Muscle of back (tissue), 11 donors: ENCODE data around the gene RHBDL1. TPM values are rescaled to one million over a fixed set of nuclear protein-coding genes. Genes with fewer than 3 reads are reported as not detected.
A peak's percentile ranks its signal among the peaks of the same experiment; 100 is the strongest.

Experiments
- DNase-seq, 3 donors: peaks; one replicate each; pipeline versions ENCODE4 v3.0.0 to v3.0.0-alpha.2; 2013
- polyA plus RNA-seq, 10 donors: library from polyadenylated mRNA; unstranded; fragments of 120-200 nt; gene quantifications; one replicate each; pipeline ENCODE4 v1.2.1, GENCODE V29; 2013; ENCODE audit not compliant: insufficient read length in 10 of 10

Gene RHBDL1
- polyA plus RNA-seq, 10 donors: 0.85 to 1.8 (median 1.2) TPM

DNA sequence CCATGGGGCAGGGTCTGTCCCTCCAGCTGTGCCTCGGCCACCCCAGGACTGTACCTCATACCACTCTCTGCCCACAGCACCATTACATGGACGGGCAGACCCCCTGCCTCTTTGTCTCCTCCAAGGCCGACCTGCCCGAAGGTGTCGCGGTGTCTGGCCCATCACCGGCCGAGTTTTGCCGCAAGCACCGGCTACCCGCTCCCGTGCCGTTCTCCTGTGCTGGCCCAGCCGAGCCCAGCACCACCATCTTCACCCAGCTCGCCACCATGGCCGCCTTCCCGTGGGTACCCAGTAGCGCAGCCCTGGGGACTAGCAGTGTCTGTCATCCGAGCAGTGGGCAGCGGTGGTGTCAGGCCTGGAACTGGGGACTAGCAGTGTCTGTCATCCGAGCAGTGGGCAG is 2.6 kb upstream of the RHBDL1 start:
- DNase-seq: no peak

DNA sequence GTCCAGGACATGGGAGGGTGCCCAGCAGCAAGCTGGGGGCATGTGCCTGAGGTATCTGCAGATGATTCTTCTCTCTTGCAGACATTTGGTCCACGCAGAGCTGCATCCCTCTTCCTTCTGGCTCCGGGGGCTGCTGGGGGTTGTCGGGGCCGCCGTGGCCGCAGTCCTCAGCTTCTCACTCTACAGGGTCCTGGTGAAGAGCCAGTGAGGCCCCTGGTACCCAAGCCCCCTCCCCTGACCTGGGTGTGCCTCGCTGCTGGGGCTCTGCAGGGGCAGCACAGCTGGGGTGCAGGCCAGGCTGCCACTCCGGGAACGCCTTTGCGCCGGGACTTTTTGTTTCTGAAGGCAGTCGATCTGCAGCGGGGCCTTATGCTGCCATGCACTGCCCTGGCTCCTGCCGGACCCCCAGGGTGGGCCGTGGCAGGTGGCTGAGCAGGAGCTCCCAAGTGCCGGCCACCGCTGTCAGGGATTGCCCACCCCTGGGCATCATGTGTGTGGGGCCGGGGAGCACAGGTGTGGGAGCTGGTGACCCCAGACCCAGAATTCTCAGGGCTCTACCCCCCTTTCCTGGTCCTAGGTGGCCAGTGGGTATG is 2.0 kb upstream of the RHBDL1 start:
- DNase-seq: no peak

DNA sequence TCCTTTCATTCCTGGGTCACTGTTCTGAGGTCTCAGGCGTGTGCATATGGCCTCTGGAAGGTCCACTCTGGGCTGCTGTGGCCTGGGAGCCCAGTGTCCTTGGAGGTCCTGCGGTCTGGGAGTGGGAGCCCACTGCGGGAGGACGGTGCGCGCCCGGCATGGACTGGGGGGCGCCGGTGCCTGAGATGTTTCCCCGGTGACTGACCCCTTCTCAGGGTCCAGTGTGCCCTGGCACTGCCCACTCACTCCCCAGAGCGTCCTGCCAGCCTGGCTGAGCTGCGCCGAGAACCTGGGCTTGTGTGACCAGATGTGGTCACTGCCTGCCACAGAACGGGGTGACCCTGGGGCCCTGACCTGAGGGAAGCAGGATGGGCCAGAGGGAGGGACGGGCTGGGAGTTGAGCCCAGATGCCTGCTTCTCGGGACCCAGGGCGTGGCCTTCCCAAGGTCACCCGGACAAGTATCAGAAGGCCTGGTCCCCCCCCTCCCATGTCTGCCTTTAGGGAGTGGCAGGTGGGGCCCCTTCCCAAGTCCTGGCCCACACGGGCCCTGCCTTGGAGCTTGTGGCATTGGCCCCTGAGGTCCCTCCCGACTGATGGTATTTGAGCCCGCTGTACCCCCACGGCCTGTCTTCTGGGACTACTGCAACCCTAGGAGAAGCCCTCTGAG is 1.1 kb upstream of the RHBDL1 start:
- no peak for DNase-seq

DNA sequence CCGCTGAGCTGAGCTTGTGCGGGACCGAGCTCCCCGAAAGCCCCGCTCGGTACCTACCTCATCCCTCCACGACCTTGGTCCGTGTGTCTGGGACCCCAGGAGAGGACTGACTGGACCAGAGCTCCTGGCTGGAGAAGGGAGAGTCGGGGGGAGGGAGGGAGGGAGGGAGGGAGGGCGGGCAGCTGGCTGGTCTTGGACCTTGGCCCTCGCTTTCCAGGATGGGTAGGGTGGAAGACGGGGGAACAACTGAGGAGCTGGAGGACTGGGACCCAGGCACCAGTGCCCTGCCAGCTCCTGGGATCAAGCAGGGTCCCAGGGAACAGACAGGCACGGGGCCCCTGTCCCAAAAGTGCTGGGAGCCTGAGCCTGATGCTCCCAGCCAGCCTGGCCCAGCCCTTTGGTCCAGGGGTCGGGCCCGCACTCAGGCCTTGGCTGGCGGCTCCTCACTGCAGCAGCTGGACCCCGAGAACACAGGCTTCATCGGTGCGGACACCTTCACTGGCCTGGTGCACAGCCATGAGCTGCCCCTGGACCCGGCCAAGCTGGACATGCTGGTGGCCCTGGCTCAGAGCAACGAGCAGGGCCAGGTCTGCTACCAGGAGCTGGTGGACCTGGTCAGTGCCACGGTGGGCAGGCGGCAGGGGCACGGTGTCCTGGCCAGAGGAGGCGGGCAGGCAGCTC is 553 bp downstream of the RHBDL1 start:
- no peak for DNase-seq

DNA sequence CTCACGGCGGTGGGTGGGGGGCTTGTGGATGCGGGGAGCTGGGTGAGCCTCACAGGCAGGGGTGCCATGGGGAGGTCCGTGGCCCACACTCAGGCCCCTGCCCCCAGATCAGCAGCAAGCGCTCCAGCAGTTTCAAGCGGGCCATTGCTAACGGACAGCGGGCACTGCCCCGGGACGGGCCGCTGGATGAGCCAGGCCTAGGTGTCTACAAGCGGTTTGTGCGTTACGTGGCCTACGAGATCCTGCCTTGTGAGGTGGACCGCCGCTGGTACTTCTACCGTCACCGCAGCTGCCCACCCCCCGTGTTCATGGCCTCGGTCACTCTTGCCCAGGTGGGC is 1.1 kb downstream of the RHBDL1 start:
- DNase-seq: no peak

DNA sequence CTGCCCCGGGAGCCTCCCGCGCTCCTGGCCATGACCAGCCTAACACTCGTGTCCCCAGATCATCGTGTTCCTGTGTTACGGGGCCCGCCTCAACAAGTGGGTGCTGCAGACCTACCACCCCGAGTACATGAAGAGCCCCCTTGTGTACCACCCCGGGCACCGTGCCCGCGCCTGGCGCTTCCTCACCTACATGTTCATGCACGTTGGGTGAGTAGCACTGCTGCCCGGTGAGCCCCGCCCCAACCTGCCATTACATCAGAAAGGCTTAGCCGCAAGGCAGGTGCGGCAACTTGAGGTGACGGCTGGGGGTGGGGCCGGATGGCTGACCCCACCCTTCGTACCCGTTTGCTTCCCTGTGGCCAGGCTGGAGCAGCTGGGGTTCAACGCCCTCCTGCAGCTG is 1.4 kb downstream of the RHBDL1 start:
- no peak for DNase-seq

DNA sequence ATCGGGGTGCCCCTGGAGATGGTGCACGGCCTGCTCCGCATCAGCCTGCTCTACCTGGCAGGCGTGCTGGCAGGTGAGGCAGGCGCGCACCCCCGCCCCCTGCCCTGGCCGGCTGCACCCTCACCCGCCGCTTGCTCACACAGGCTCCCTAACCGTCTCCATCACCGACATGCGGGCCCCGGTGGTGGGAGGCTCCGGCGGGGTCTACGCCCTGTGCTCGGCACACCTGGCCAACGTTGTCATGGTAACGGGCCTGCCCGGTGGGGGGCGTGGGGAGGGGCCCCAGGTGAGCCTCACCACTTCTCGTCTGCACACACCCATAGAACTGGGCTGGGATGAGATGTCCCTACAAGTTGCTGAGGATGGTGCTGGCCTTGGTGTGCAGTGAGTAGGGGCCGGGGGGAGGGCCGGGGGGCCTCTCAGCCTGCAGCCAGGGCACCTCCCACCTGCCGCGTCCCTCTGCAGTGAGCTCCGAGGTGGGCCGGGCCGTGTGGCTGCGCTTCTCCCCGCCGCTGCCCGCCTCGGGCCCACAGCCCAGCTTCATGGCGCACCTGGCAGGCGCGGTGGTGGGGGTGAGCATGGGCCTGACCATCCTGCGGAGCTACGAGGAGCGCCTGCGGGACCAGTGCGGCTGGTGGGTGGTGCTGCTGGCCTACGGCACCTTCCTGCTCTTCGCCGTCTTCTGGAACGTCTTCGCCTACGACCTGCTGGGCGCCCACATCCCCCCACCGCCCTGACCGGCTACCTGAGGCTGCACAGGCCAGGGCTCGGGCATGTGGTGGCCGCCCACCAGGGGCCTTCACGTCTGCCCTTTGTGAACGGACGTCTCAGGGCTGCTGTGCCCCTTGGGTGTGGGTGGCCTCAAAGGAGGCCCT is 2.1 kb downstream of the RHBDL1 start:
- no peak for DNase-seq

DNA sequence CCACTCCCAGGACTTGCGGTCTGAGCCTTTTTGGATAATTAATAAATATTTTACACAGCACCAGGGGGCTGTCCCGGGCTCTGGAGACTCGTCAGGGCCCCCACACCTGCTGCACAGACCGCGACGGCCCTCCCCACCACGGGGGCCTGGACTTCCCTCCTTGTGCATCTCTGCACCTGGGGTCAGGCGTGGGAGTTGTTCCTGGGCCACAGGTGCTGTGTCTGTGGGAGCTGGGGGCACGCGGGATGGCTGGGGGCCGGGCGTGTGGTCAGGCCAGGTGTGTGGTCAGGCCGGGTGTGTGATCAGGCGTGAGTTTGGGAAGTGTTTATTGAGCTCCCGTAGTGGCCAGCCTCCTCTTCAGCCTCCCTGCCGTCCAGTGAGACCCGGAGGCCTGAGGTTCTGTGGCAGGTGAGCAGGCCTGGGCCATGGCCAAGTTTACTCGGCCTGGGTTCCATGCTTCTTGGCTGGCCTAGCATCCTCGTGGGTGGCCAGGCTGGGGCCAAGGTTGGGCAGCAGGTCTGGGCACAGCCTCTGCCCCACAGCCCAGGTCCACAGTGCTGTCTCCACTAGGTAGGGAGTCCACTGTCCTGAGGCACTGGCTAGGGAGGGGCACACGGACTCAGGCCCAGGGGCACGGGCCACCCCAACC is 2.9 kb downstream of the RHBDL1 start:
- DNase-seq: no peak

DNA sequence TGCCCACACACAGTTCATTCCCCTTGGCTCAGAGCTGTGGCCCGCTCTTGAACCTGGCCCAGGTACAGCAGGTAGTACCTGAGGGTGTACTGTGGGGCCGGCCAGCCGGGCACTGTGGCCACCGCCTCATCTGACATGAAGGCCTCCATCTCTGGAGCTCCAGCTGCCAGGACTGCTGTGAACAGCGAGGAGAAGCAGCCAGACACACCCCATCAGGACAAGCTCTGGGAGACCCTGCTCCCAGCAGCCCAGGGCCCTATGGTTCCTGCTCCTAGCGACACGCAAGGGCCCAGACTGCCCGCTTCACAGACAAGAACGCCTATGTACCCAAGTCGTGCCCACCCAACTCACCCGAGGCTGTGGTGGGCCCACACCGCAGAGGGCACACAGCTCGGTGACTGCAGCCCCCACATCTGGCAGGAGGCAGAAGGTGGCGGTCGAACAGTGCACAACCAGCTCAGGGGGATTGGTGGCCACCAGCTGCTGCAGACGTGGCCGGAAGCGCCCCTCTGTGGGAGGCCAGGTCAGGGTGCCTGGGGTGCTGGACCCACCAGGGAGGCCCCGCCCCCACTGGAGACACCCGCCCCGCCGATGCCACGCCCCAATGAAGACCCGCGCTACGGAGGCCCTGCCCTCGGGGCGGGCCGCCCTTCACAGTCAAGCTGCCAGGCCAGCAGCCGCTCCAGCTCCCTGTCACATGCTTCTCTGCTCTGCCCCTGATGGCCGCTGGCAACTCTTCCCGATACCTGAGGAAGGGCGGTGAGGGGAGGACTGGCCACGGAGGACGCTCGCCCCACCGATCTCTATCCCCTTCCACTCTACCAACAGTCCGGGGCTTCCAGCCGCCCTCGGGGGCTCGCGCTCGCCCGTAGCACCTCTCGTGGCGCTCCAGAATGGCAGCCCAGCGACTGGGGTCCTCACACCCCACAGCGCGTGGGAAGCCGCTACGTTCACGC is 3.7 kb downstream of the RHBDL1 start:
- DNase-seq: peak; percentile 45 to 88 (median 66)

DNA sequence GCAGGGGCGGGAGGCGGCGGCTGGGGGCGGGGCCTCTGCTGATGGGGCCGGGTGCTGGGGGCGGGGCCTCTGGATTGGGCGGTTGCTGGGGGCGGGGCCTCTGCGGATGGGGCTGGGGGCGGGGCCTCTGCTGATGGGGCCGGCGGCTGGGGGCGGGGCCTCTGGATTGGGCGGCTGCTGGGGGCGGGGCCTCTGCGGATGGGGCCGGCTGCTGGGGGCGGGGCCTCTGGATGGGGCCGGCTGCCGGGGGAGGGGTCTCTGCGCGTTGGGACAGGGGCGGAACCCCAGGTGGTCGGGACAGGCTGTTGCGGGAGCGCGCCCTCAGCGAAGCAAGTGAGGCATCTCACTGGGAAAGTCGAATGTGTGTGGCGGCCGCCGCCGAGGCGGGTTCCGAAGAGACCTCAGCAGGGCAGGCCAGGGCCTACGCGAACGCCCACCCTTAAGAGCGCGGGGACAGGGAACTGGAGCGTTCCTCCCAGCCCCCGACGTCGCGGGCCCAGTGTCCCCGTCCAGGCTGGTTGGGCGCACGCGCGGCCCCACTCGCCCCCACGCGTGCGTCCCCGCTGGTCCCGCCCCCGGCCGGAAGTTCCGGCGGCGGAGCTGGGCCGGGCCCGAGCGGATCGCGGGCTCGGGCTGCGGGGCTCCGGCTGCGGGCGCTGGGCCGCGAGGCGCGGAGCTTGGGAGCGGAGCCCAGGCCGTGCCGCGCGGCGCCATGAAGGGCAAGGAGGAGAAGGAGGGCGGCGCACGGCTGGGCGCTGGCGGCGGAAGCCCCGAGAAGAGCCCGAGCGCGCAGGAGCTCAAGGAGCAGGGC is 4.5 kb downstream of the RHBDL1 start, which contains the start of gene STUB1:
Gene STUB1 (plus strand): TSS at position 597 of the 811 bp plus-strand sequence. CDS start 116 bp downstream, at position 713.
- DNase-seq: peak; percentile 81 to 96 (median 92)

DNA sequence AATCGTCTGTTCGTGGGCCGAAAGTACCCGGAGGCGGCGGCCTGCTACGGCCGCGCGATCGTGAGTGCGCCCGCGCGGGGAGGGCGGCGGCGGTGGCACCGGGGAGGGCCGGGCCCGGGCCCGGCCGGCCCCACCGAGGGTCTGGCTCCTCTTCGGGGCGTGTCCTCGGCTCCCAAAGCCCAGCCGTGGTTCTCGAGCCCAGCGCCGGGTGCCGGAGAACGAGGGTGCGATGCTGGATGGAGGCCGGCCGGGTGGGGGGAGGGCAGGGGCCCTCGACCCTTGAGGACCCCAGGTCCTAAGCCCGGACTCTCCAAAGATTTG is 5.1 kb downstream of the RHBDL1 start:
- no peak for DNase-seq

DNA sequence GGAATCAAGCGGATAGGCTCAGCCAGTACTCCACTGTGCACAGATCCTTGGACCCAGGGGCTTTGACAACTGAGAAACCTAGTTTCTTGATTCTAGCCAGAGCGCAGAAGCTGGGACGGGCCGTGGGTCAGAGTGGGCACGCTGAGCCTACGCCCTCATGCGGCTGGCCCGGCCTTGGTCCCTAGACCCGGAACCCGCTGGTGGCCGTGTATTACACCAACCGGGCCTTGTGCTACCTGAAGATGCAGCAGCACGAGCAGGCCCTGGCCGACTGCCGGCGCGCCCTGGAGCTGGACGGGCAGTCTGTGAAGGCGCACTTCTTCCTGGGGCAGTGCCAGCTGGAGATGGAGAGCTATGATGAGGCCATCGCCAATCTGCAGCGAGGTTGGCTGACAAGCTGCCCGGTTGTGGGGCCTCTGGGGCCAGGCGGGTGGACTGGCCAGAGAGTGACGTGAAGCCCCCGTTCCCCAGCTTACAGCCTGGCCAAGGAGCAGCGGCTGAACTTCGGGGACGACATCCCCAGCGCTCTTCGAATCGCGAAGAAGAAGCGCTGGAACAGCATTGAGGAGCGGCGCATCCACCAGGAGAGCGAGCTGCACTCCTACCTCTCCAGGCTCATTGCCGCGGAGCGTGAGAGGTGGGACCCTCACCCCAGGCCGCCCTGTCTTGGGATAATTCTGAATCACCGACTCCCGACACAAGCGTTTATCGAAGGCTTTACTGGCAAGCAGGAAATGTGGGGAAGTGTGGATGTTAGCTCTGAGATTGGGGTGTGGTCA is 5.7 kb downstream of the RHBDL1 start:
- DNase-seq: peak in 1 of 3 donors; percentile 36

DNA sequence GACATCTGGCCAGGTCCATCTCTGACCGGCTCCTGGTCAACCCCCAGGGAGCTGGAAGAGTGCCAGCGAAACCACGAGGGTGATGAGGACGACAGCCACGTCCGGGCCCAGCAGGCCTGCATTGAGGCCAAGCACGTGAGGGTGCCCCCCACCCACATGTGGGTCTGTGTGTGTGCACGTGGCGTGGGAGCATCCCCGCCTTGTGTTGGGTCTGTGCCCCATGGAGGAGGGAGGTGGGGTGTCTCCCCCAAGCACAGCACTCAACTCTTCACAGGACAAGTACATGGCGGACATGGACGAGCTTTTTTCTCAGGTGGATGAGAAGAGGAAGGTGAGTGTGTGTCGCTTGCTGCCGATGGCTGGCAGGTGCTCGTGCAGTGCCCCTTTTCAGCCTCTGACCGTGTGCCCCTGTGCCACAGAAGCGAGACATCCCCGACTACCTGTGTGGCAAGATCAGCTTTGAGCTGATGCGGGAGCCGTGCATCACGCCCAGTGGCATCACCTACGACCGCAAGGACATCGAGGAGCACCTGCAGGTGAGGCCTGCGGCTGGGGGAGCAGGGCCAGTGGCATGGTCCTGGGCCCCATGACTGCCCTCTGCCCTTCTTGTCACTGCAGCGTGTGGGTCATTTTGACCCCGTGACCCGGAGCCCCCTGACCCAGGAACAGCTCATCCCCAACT is 6.4 kb downstream of the RHBDL1 start:
- DNase-seq: no peak

DNA sequence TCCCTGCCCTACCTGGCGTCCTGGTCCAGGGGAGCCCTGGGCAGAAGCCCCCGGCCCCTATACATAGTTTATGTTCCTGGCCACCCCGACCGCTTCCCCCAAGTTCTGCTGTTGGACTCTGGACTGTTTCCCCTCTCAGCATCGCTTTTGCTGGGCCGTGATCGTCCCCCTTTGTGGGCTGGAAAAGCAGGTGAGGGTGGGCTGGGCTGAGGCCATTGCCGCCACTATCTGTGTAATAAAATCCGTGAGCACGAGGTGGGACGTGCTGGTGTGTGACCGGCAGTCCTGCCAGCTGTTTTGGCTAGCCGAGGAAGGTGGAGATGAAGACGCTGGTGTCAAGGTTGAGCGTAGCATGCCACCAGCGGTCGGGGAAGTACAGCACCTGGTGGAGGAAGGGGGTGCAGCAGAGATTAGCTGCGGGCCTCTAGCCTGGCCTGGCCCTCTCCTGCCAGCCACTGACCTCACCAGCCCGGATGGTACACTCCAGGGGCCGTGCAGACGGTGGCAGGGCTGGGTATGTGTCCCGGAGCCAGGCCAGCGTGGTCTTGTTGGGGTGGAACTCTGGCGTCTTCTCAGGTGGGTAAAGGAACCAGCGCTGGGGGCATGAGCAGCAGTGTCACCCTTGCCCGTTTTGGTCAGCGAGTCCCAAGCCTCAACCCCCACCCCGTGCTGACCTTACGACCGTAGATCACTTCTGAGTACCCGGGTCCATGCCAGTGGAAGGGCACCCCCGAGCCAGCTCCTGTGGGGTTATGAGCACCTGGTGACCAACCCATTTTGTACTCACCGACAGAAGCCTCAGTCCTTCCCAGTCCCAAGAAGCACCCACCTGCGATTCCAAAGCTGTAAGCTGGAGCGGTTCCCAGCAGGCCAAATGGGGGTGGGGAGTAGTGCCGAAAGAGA is 7.3 kb downstream of the RHBDL1 start:
- DNase-seq: no peak

DNA sequence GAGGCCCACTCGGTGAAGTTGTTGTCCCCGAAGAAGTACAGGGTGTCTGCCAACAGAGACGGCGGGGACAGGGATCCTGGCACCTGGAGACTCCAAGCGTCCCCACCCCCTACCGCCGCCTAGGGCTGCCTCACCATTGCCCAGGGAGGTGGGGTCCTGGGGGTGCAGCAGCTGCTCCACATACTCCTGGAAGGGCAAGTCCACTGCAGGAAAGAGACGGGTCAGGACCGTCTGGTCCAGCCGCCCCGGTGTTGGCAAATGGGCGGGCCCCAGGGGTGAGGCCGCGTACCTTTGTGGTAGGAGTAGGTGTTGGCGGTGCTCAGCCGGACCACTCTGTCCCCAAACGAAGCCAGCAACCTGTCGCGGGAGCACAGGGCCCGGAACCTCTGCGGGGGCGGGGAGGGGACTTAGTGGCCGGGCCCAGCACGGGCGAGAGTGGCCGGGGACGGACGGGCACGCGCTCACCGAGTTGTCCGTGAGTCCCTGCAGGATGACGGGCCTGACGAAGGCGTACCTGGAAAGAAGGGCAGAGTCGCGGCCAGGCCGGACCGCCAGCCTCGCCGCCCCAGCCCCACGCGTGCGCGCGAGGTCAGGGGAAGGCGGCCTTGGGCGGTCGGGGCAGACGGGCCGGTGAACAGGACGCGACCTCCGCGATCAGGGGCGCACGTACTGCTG is 8.1 kb downstream of the RHBDL1 start:
- DNase-seq: no peak

DNA sequence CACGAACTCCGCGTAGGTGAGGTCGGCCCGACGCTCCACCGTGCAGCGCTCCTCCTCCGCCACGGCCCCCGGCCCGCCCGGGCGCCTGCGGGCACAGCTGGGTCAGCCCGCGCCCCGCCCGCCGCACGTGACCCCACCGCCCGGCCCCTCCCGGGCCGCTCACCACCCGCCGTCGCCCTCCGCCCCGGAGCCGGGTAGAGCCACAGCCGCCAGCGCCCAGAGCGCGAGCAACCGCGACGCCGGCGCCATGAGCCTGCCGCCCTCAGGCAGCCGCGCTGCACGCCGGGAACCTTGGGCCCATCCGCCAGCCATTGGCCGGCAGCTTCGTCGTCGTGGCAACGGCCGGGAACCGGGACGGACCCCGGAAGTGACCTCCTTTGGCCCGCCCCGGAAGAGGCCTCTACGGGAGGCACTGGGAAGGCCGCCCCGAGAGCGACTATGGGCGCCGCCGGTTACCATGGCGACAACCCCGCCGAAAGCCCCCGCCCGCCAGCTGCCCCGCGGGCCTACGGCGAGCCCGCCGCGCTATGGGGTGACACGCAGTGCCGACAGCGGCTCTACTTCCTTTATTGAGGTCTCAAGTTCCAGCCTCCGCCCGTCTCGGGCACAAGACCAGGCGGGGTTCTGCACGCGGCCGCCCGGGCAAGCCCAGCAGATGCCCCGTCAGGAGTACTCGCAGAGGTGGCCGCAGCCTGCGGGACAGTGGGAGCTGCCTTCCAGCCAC is 8.8 kb downstream of the RHBDL1 start, which contains the start of gene JMJD8:
Gene JMJD8 (minus strand): TSS at position 264 of the 724 bp plus-strand sequence. CDS start 15 bp downstream, at position 249.
- DNase-seq: peak; percentile 95 to 98 (median 96)
